GM13976 (cell line): Measurements from ENCODE around the gene MATCAP1.

Experiments
- DNase-seq: peaks from one replicate; pipeline ENCODE4 v3.0.0; 2012; ENCODE audit warnings: low spot score
- CTCF ChIP-seq: IDR thresholded peaks from 2 replicates; pipeline ENCODE4 v1.5.1; 2012; ENCODE audit warnings: borderline replicate concordance, mild to moderate bottlenecking; ENCODE audit not compliant: insufficient read depth; ENCODE audit errors: extremely low read depth, missing control alignments, control extremely low read depth
- in situ Hi-C: fragments of 300-500 bp; cut with MboI; formaldehyde crosslinking; loops from one replicate; pipeline ENCODE4 v1.12.0; 2022; ENCODE audit warnings: low sequenced_read_pairs, mixed read lengths, inconsistent platforms; ENCODE audit not compliant: unreplicated experiment

MATCAP1 gene

GRCh38 chr16:67151431-67152097 is 32.2 kb downstream of the MATCAP1 start:
- TF ChIP-seq CTCF, result no peak
- DNase-seq, result no peak
- in situ Hi-C loops, result loop anchor here (5.0 to 25.0 kb wide), 2 partner anchors 134 to 189 kb away; partner anchors contain the start of gene CES3

- in situ Hi-C loops, result loop anchor here (5.0 to 25.0 kb wide), 2 partner anchors 134 to 189 kb away; partner anchors contain the start of gene CES3
- DNase-seq, result peak; percentile 84
- no peak for TF ChIP-seq CTCF
Measured at GRCh38 chr16:67150833-67151396, 32.8 kb downstream of the MATCAP1 start, which contains the start of gene B3GNT9. B3GNT9 (minus strand) TSS chr16:67150998; CDS start chr16:67150485, 513 bp downstream.

- in situ Hi-C loops, result loop anchor here (5.0 to 25.0 kb wide), 2 partner anchors 133 to 188 kb away; partner anchors contain the start of gene CES3
- TF ChIP-seq CTCF, result peak; percentile 12
- peak; percentile 86 for DNase-seq
Measured at GRCh38 chr16:67150047-67150832, 33.5 kb downstream of the MATCAP1 start.

- in situ Hi-C loops, result loop anchor here (5.0 to 25.0 kb wide), 2 partner anchors 132 to 187 kb away; partner anchors contain the start of gene CES3
- TF ChIP-seq CTCF, result no peak
- no peak for DNase-seq
Measured at GRCh38 chr16:67149276-67150046, 34.3 kb downstream of the MATCAP1 start.

- DNase-seq, result no peak
- in situ Hi-C loops, result no loop called here
- TF ChIP-seq CTCF, result no peak
Measured at GRCh38 chr16:67148656-67149275, 35.0 kb downstream of the MATCAP1 start.
